ENCODE results near the gene PAF1.

The PAF1 gene

DNA sequence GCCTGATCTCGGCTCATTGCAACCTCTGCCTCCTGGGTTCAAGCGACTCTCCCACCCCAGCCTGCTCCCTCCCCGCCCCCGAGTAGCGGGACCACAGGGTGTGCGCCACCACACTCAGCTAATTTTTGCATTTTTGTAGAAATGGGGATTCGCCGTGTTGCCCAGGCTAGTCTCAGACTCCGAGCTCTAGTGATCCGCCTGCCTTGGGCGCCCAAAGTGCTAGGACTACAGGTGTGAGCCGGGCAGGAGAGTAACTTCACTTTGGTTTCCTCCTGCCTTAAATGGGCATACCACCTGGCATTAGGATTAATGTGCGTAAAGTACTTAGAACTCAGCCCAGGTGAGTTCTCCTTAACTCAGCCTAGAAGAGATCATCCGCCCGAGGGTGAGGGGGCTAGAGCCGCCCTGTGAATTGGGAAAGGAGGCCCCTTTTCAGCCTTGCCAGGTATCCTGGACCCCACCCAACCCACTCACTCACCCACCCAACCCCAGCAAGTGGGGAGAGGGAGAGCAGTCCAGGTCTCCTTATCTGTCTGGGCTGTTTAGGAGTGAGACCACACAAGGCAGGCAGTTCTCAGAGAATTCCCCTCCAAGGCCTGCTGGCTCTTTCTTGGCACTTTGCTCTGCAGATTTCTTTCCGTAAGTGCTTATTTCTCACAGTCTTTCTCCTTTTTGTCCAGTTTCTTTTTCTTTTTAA lies 14.5 kb upstream of the PAF1 start:
- Mint-ChIP-seq H3K4me1 (peaks cover 51 to 85% of the 10 kb centered on the region in 2 donors), H3K4me3 (peak overlapping the region; percentile 53 to 57), H3K27me3 (no peaks in the 10 kb centered on the region), H3K9me3 (no peaks in the 10 kb centered on the region), H3K27ac (peak overlapping the region; percentile 100), H3K36me3 (peaks cover 23 to 28% of the 10 kb centered on the region in 2 donors)
- DNase-seq: no peak
- no peak for ATAC-seq (replicated peaks)

DNA sequence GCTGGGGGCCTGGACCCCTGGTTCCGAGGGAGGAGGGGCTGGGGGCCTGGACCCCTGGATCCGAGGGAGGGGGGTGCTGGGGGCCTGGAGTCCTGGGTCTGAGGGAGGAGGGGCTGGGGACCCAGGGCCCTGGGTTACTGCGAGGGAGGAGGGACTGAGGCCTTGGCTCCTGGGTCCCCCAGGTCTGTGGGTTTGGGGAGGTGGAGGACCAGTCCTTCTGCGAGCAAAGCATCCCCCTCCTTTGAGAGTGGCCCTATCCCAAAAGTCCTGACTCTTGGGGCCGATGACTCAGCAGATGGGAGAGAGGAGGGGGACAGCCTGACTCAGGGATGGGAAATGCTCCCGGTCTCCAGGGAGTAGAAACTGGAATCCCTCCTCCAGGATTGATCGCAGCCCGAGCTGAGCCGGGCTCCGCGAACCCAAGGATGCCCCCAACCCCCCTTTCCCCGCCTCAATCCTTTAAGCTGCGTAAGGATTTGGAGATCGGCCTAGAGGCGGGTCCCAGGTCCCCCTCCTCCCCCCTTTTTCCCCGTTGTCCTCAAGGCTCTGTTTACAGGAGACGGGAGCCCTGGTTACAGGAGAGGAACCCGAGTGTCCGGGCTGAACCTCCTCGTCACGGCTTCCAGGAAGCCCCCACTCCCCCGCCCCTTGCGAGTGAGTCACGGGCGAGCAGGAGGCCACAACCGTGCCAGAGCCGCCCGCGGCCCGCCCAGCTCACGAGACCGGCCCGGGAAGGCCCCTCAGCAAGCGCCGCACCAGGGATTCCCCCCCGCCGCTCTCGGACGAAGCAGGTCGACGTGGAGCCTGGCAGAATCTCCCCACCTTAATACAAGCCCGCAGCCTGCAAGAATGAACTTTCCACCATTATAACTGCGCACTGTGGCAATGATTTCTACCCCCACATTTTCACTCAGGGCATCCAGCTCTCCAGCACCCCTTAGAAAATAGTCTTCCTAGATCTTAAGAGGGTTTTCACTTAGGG lies 12.7 kb upstream of the PAF1 start:
- H3K36me3 Mint-ChIP-seq: peaks cover 31 to 33% of the 10 kb centered on the region in 2 donors
- H3K9me3 Mint-ChIP-seq: peaks cover 0 to 4% of the 10 kb centered on the region in 2 donors
- peak overlapping the region; percentile 91 to 96 for H3K4me3 Mint-ChIP-seq
- no peaks in the 10 kb centered on the region for H3K27me3 Mint-ChIP-seq
- DNase-seq (peak; percentile 96), ATAC-seq (replicated peaks) (peak; percentile 41 to 47)
- H3K27ac Mint-ChIP-seq: peak overlapping the region; percentile 100
- H3K4me1 Mint-ChIP-seq: peaks cover 55 to 92% of the 10 kb centered on the region in 2 donors

DNA sequence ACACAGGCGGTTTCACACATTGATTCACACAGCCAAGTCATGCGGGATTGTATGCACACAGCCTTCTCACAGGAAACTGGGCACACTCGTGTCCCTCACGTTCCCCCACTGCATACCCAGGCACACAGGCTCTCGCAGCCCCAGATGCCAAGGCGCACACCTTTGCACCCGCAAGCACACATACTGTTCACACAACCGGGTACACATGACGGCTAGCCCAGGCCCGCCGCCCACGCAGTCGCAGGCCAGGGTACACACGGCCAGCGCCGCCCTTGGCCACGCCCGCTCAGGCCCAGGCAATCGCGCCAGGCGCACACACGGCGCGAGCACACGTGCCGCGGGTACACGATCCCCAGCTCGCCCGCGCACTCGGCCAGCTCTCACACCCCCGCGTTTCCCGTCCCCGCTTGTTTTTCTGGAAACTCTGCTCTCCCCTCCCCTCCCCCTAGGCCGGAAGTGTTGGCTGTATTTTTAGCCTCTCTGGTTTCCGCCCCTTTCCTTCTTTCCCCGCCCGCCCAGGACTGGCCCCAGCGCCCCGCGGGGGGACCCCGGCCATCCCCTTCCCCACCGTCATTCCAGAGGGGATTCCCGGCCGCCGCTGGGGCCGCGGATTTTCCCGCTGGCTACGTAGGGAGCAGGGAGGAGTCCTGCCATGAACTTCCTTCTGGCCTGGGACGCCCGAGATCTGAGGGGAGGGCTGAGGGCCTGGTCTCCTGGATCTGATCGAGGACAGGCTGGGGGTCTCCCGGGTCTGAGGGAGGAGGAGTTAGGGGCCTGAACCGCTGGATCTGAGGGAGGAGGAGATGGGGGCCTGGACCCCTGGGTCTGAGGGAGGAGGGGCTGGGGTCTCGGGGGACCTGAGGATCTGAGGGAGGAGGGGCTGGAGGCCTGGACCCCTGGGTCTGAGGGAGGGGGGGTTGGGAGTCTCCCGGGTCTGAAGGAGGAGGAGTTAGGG lies 11.7 kb upstream of the PAF1 start:
- Mint-ChIP-seq H3K27ac (peak overlapping the region; percentile 100), H3K4me3 (peak overlapping the region; percentile 91 to 96), H3K9me3 (peaks cover 0 to 4% of the 10 kb centered on the region in 2 donors), H3K27me3 (no peaks in the 10 kb centered on the region), H3K4me1 (peaks cover 60 to 92% of the 10 kb centered on the region in 2 donors), H3K36me3 (peaks cover 21 to 23% of the 10 kb centered on the region in 2 donors)
- ATAC-seq (replicated peaks) (peak; percentile 12 to 24), DNase-seq (peak; percentile 83)

DNA sequence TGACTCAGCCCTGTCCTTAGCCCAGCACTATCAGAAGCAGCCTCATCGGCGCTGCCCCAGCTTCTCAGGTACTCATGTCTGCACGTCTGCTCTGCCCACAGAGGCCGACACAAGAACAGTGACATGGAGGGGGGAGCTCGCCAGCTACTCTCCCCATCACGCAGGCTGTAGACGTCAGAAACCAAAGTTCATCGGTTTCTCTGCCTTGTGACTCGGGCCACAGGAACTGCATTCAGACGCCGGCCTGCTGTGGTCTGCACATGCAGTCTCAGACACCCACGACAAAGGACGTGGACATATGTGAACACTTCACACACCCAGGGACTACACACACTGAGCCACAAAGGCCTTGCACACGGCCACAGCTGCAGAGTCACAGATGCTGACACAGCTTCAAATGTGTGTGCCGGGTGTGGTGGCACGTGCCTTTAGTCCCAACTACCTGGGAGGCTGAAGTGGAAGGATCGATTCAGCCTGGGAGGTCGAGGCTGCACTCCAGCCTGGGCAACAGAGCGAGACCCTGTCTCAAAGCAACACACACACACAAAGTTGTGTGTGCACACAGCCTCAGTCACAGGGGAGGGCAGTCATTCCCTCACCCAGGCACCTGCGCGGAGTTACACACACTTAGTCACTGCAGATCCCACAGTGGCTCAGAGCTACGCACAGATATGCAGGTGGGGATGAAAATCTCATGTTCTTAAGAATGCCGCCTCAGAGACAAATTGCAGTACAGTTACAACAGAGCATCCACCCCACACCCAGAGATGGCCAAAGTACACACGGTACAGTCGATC lies 10.8 kb upstream of the PAF1 start:
- ATAC-seq (replicated peaks): peak; percentile 49 to 51
- Mint-ChIP-seq H3K9me3 (peaks cover 0 to 4% of the 10 kb centered on the region in 2 donors), H3K27me3 (no peaks in the 10 kb centered on the region), H3K4me3 (peak overlapping the region; percentile 91 to 96), H3K36me3 (peaks cover 17 to 18% of the 10 kb centered on the region in 2 donors), H3K27ac (peak overlapping the region; percentile 100), H3K4me1 (peaks cover 65 to 97% of the 10 kb centered on the region in 2 donors)
- DNase-seq: peak; percentile 80

- peaks cover 16 to 19% of the 10 kb centered on the region in 2 donors for H3K36me3 Mint-ChIP-seq
- DNase-seq: no peak
- no peaks in the 10 kb centered on the region for H3K27me3 Mint-ChIP-seq
- peaks cover 0 to 4% of the 10 kb centered on the region in 2 donors for H3K9me3 Mint-ChIP-seq
- peak; percentile 25 to 29 for ATAC-seq (replicated peaks)
- H3K4me3 Mint-ChIP-seq: peak overlapping the region; percentile 67 to 96
- H3K4me1 Mint-ChIP-seq: peaks cover 63 to 92% of the 10 kb centered on the region in 2 donors
- peak overlapping the region; percentile 100 for H3K27ac Mint-ChIP-seq
Measured at GRCh38 chr19:39401070-39401548, 10.2 kb upstream of the PAF1 start.

GRCh38 chr19:39400061-39400460 lies 9.2 kb upstream of the PAF1 start:
- Mint-ChIP-seq H3K4me1 (peaks cover 61 to 92% of the 10 kb centered on the region in 2 donors), H3K36me3 (peaks cover 23 to 30% of the 10 kb centered on the region in 2 donors), H3K4me3 (peak overlapping the region; percentile 1 to 56), H3K9me3 (peaks cover 0 to 4% of the 10 kb centered on the region in 2 donors), H3K27me3 (no peaks in the 10 kb centered on the region), H3K27ac (peak overlapping the region; percentile 93)
- DNase-seq (no peak), ATAC-seq (replicated peaks) (no peak)

DNA sequence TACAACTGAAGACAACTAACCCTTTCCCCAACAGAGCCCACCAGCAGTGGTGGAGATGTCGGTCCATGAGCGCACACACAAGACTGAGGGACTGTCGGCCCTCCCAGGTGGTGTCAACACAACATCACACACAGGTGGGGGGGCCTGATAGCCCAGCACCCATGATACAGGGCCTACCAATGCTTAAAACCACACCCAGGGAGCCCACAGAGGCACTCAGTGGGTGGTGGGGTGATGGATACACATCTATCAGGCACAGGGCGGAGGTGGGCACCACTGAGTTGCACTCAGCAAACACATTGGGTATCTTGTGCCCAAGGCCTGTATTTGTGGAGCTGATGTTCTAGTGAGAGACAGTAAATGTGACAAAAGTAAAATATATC lies 8.8 kb upstream of the PAF1 start:
- peak overlapping the region; percentile 1 to 56 for H3K4me3 Mint-ChIP-seq
- H3K4me1 Mint-ChIP-seq: peaks cover 61 to 91% of the 10 kb centered on the region in 2 donors
- H3K27me3 Mint-ChIP-seq: no peaks in the 10 kb centered on the region
- H3K27ac Mint-ChIP-seq: peak overlapping the region; percentile 93
- no peak for DNase-seq
- peaks cover 0 to 4% of the 10 kb centered on the region in 2 donors for H3K9me3 Mint-ChIP-seq
- H3K36me3 Mint-ChIP-seq: peaks cover 27 to 32% of the 10 kb centered on the region in 2 donors
- no peak for ATAC-seq (replicated peaks)

DNA sequence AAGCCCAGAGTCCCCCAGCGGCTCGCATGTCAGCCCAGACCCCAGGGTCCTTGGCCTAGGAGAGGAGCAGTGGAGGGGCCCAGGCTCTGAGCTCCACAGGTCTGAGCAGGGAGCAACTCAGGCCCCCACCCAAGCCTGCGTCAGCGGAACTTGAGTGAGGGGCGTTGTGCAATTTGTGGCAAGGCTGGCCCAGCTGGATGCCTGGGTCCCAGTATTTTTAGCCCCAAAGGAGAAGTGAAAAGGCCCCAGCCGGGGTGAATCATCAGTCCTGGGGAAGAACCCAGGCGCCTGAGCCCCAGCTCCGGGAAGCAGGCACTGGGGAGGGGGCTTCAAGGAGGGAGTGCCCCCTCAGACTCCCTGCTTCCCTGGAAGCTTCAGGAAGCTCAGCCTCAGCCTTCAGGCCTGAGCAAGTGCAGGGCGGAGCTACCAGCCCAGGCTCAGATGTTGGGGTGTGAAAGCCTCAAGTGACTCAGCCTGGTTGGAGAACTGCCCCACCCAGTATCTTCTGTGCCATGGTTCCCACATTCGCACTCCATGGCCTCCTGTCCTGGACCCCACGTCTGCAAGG lies 7.5 kb upstream of the PAF1 start:
- H3K9me3 Mint-ChIP-seq: peaks cover 0 to 4% of the 10 kb centered on the region in 2 donors
- peak overlapping the region; percentile 47 to 55 for H3K4me3 Mint-ChIP-seq
- H3K27me3 Mint-ChIP-seq: no peaks in the 10 kb centered on the region
- ATAC-seq (replicated peaks) (peak; percentile 12 to 17), DNase-seq (peak; percentile 70)
- H3K4me1 Mint-ChIP-seq: peaks cover 58 to 85% of the 10 kb centered on the region in 2 donors
- peaks cover 34 to 39% of the 10 kb centered on the region in 2 donors for H3K36me3 Mint-ChIP-seq
- H3K27ac Mint-ChIP-seq: peak overlapping the region; percentile 93

GRCh38 chr19:39397360-39398296 lies 6.7 kb upstream of the PAF1 start:
- Mint-ChIP-seq H3K27ac (peak overlapping the region; percentile 93), H3K4me3 (peak overlapping the region; percentile 47 to 55), H3K4me1 (peaks cover 55 to 80% of the 10 kb centered on the region in 2 donors), H3K36me3 (peaks cover 36 to 41% of the 10 kb centered on the region in 2 donors), H3K9me3 (peaks cover 0 to 4% of the 10 kb centered on the region in 2 donors), H3K27me3 (no peaks in the 10 kb centered on the region)
- DNase-seq (peak; percentile 84), ATAC-seq (replicated peaks) (peak; percentile 63 to 67)

GRCh38 chr19:39390451-39390750 lies 505 bp downstream of the PAF1 start:
- Mint-ChIP-seq H3K27ac (peak overlapping the region; percentile 99), H3K9me3 (no peaks in the 10 kb centered on the region), H3K36me3 (peaks cover 43 to 45% of the 10 kb centered on the region in 2 donors), H3K4me3 (peak overlapping the region; percentile 98 to 99), H3K27me3 (no peaks in the 10 kb centered on the region), H3K4me1 (peaks cover 31 to 55% of the 10 kb centered on the region in 2 donors)
- no peak for DNase-seq
- ATAC-seq (replicated peaks): no peak

GRCh38 chr19:39389631-39390414 lies 1.1 kb downstream of the PAF1 start:
- no peak for DNase-seq
- Mint-ChIP-seq H3K27ac (peak overlapping the region; percentile 99), H3K4me1 (peaks cover 33 to 54% of the 10 kb centered on the region in 2 donors), H3K9me3 (no peaks in the 10 kb centered on the region), H3K4me3 (peak overlapping the region; percentile 98 to 99), H3K36me3 (peaks cover 42 to 43% of the 10 kb centered on the region in 2 donors), H3K27me3 (no peaks in the 10 kb centered on the region)
- ATAC-seq (replicated peaks): no peak

Measured in stimulated activated naive B cell treated with anti-CD40 and anti-IgM and Interleukin-4, amounts not matched to agents 10 μg/mL and 1 μg/mL and 100 μg/mL, for 72 hours (primary cell).